Dermis blood vessel endothelial cell (primary cell): ENCODE measurements around the gene IGFBP3. TPM values are rescaled to one million over a fixed set of nuclear protein-coding genes. Genes with fewer than 3 reads are reported as not detected.

Source experiments
- DNase-seq: peaks from one replicate; pipeline ENCODE4 v3.0.0; 2010
- total RNA-seq: library from RNA; depleted of rRNA; stranded (reverse); fragments of >200 nt; gene quantifications from 2 replicates; pipeline ENCODE4 v1.2.3, GENCODE V29; 2014

The IGFBP3 gene
- total RNA-seq, 1 donor from 2014 or later = 18.0 TPM

DNA sequence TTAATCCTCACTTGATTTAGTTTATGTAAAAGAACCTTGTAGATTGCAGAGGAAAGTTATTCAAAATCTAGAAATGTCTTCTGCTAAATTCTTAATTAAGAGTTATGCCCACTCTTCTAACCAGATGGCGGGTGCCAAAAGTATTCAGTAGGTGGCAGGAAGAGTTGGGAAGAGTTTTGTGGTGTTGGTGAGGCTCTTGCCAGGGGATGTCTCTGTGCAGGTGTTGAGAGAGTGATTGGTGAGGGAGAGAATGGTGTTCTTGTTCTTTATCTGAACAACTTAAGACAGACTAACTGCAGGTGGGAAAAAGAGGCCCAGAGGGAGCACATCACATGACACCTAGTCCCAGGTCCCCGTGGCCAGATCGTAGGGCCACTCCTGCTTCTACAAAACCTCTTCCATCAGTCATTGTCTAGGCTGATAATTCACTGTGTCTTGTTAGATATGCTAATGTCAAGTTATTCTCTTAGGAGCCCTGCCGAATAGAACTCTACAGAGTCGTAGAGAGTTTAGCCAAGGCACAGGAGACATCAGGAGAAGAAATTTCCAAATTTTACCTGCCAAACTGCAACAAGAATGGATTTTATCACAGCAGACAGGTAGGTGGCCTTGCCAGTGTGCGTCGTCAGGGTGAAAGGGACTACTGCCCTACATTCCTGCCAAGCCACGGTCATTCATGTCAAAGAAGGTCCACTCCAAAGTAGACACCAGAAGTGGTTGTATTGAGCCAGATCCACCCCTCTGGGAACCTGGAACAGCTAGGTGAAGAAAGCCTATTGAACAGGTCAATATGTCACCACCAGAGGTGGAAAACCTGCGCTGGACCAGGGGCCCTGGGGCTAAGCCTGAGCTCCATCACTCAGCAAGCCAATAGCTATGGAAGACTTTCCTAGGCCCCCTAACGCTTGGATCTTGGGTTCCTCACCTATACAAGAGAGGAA, 29.3 kb downstream of the IGFBP3 start:
- DNase-seq = no peak

DNA sequence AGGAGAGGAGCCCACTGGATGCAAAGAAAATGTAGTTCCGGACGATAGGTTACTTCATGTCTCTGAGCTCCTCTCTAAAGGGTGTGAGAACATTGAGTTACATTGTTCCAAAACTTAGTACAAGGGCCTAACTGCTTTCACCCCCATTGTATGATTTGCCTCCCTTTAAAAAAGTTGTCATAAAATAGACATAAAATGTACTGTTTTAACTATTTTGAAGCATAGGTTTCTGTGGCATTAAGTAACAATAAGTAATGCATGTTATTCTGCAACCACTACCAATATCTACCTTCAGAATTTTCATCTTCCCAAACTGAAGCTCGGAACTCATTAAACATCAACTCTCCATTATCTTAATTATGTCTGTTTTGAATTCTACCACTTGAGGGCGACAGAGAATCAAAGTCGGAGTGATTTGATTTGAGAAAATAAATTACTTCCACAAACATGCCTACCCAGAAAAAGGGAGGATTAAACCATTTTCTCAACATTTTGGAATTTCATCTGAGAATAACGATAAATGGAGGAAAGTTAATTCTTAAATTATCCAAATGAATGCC, 30.1 kb downstream of the IGFBP3 start:
- peak; percentile 73 for DNase-seq

DNA sequence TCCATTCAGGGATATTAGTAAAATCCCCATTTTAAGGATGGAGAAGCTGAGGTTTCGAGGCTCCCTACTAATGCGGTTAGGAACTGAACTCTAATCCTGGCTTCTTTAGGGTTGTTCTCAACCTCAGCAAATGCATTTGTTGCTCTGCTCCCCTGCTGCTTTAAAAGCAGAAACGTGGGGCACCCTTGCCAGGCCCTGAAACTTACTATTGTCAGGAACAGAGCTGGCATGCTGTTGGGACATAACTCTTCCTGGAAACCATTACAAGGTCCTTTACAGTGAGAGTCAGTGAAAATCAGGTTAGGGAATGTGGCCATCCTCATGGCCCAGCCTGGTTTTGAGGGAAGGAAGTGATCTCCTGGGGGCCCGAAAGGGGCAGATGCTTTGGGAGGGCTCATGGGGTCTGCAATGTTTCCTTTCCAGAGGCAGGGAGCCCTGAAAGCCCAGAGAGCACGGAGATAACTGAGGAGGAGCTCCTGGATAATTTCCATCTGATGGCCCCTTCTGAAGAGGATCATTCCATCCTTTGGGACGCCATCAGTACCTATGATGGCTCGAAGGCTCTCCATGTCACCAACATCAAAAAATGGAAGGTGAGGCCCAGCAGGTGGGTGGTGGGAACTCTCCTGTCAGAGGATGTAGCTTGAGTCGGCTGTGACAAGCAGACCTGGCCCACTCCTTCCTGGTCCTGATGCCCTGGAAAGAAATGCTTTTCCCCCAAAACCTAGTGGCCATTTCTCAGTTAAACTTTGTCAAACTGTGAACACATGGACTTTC, 30.8 kb downstream of the IGFBP3 start:
- no peak for DNase-seq

DNA sequence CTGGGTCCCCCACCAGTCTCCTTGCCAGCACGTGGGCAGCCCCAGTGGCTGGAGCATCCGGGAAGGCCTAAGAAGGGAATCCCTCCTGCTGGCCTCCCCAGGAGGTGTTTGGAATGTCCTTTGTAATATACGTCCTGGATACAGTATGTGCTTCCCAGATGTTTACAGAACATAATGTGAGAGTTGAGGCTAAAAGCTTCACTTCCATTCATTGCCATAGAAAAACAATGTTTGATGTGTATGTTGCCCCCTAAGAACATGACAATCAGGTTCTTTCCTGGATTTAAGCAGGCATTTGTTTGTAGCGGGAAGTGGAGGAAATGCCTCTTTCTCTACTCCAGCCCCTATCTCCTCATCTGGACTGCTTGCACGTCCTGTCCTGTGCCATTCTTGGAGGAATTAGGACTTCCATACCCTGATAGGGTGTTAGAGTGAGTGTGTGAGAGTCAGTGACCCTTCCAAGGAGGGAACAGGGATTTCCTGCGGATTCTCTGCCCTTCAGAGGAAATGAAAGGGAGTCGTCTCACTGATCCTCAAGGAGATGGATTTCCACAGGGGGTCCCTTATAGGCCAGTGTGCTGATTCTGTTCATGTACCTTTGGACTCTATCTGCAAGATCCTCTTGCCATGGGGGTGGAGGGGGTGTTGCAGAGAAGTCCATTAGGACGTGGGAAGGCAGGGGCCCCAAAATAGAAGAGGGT, 31.6 kb downstream of the IGFBP3 start:
- peak; percentile 71 for DNase-seq

DNA sequence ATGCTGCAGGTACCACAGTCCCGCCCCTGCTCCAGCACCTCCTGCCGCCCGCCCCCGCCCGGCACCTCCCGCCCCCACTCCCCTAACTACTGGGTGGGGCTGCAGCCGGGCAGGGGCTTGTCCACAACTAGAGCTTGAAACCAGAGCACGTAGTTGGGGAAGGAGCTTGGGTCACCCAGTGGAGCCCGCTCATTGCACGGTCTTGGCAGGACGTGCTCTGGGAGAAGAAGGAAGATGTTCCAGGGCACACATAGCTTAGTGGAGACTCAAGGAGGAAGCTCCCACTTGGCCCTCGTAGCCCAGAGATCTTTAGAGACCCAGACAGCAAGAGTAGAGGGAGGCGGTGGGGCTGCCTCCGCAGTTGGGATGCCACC, 32.1 kb downstream of the IGFBP3 start:
- DNase-seq = no peak

DNA sequence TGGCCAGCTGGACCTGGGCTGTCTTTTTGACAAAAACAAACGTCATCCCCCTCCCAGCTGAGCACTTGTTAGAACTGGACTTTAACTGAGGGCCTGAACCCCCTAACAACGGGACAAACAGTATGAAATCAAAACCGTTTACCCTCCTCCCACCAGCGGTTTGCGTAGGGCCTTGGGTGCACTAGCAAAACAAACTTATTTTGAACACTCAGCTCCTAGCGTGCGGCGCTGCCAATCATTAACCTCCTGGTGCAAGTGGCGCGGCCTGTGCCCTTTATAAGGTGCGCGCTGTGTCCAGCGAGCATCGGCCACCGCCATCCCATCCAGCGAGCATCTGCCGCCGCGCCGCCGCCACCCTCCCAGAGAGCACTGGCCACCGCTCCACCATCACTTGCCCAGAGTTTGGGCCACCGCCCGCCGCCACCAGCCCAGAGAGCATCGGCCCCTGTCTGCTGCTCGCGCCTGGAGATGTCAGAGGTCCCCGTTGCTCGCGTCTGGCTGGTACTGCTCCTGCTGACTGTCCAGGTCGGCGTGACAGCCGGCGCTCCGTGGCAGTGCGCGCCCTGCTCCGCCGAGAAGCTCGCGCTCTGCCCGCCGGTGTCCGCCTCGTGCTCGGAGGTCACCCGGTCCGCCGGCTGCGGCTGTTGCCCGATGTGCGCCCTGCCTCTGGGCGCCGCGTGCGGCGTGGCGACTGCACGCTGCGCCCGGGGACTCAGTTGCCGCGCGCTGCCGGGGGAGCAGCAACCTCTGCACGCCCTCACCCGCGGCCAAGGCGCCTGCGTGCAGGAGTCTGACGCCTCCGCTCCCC, 32.7 kb downstream of the IGFBP3 start, which contains the start of gene IGFBP1:
IGFBP1 (plus strand) TSS at position 304 of the 808 bp plus-strand sequence; CDS start at position 469, 165 bp downstream.
- peak; percentile 56 for DNase-seq

DNA sequence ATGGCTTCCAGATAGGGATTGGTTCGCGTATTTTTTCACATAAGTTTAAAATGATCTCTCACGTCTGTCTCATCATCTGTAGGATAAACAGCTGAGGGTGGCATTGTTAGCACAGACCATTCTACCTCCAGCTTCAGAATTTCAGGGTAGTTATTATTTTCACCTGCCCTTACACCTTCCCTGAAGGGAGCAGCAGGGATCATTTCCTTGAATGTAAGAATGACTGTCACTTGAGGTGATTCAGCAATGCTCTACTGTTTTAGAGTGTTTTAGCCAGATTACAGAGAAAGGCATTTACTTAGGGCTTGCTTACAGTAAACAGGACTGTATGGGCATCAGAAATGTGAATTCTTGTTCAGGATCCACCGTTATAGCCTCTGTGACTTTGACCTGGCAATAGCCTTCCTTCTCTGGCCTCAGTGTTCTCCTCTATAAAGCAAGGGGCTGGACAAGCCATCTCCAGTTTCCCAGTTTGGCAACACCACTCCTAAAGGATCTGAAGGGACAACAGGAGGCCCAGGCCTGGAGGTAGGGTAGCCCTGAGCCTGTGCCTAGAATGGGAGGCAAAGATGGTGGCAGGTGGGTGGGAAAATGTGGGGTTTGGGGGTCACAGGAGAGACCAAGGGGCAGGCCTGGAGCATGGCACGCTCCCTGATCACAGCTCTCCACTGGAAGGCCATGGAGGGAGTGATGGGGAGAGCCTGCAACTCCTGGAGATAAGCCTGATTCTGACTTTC, 34.0 kb downstream of the IGFBP3 start:
- no peak for DNase-seq

DNA sequence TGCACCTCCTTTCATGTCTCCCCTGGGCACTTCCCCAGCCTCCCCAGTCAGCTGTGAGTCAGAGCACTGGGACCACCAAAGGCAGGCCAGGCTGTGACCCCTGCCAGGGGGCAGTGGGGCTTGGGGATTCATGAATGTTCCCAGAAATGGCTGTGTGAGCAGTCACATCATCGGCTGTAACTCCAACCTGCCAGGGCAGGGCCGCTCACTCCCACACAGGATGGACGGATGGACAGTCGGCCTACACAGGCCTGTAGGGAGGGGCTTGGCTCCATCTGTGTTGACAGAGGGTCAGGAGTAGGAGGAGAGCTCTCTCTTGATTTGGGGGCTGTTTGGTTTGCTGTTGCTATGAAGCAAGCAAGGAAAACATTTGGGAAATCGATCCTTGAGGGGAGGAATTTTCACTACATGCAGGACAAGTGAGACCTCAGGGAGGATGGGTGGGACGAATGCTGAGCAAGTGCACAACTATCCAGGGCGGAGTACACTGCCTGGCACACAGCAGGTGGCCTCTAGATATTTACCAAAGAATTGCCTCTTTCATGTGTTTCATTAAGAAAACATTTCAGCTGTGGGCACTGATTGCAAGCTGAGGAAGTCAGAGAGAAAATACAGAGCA, 35.7 kb downstream of the IGFBP3 start:
- DNase-seq = peak; percentile 28

DNA sequence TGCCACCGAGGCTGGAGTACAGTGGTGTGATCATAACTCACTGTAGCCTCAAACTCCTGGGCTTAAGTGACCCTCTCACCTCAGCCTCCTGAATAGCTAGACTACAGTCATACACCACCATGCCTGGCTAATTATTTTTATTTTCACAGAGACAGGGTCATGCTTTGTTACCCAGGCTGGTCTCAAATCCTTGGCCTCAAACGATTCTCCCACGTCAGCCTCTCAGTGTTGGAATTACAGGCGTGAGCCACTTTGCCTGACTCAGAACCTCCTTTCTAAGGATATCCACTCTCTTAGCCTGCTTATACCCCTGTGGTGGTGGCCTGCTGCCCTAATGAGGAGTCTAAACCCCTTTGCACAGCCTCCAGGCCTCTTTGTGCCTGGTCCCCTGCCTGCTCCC, 36.9 kb downstream of the IGFBP3 start:
- DNase-seq = no peak

DNA sequence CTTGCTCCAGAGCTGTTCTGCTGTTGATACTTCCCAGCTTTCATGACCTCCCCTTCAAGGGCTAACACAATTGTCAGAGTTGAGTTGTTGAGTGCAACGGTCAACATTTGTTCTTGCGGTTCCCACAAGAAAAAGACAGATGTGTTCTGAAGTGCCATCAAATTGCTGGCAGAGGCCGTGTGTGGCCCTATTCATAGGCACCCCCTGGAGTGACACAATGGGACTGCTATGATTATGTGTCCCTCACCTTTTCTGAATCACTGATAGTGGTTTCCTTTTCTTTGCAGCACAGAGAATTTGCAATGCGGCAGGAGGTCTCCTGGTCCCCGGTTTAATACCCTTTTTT, 38.6 kb downstream of the IGFBP3 start:
- no peak for DNase-seq

DNA sequence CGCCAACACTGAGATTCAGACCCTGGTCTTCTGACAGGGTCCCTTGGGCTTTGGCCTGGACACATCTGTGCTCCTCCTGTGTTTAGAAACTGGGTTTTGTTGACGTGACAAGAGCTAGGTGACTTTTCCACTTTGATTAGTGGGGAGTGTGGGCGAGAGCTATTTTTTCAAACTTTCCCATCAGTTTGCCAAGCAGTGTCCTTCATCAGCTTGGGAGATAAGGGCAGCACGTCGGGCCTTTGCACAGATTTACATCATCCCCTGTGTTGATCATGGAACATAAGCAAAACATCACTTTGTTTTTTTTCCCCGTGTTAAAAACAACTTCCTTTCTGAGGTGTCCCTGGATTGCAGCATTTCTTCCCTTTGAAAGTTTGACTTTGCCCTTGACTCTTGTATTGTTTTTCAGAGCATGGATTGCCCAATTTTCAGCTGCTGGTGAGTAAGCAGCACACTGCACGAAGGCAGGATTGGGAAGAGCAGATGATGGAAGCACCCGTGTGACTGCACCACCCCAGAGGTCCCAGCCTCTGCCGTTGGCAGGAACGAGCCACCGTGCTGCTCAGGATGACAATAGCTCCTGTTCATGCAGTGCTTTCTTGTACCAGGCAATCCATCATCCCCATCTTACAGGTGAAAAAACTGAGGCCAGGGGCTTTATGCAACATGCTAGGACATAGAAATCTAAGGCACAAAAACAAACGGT, 39.2 kb downstream of the IGFBP3 start:
- peak; percentile 51 for DNase-seq

DNA sequence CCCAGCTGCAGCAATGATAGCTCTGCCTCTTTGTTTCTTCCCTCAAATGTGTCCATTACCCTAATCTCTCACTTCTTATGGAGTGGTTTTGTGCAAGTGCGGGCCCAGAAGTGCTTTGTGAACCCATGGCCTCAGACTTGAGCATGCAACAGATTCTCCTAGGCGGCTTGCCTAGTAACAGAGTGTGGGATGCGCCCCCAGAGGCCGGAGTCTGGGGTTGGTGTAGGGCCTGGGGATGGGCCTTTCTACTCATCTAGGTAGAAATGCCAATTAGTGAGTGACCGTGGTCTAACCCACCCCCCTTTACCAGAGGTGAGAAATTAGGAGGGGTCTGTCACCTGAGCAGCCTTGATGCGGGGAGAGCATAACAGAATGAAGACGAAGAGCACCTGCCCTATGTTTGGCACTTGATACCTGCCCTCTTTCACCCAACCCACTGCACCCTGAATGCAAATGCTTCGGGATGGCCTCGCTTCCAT, 39.8 kb downstream of the IGFBP3 start:
- DNase-seq = no peak

DNA sequence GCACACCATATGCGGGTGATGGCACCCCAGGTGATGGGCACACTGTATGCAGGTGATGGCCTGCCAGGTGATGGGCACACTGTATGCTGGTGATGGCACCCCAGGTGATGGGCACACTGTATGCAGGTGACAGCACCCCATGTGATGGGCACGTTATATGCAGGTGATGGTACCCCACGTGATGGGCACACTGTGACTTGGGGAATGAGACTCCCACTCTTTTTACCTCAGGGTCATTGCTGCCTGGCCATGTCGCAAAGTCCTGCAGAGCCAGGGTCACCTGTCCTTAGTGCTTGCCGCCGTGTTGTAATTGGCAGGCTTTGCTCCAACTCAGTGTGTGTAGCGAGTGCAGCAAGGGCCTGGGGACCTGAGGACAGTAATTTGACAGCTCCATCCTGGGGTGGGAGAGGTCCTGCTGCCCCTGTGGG, 40.6 kb downstream of the IGFBP3 start:
- no peak for DNase-seq

DNA sequence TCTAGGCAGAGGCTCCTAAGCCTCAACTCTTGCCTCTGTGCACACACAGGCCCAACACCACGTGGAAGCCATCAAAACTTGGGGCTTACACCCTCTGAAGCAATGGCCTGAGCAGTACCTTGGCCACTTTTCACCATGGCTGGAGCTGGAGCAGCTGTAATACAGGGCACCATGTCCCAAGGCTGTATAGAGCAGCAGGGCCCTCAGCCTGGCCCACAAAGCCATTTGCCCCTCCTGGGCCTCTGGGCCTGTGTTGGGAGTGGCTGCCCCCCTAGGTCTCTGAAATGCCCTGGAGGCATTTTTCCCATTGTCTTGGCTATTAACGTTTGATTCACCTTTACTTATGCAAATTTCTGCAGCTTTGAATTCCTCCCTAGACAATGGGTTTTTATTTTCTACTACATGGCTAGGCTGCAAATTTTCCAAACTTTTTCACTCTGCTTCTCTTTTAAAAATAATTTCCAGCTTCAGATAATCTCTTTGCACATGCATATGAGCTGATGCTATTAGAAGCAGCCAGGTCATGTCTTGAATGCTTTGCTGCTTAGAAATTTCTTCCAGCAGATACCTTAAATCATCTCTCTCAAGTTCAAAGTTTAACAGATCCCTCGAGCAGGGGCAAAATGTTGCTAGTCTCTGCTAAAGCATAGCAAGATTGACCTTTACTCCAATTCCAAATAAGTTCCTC, 42.5 kb downstream of the IGFBP3 start:
- DNase-seq = no peak

DNA sequence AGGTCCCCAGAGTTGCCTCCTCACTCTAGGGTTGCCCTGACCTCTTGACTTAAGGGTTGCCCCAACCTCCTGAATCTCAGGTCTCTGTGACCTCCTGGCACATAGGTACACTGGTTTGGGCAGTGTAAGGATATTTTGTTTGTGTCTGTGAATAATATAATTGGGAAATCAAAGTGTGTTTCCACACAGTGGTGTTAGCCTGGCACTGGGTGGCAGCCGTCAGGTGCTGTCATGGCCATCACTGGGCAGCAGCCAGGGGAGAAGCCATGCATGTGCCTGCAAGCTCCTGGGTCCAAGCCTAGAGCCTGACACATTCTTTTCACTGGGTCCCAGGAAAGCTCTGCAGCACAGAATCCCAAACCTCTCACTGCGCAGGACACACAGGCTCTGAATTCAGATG, 44.6 kb downstream of the IGFBP3 start:
- no peak for DNase-seq

DNA sequence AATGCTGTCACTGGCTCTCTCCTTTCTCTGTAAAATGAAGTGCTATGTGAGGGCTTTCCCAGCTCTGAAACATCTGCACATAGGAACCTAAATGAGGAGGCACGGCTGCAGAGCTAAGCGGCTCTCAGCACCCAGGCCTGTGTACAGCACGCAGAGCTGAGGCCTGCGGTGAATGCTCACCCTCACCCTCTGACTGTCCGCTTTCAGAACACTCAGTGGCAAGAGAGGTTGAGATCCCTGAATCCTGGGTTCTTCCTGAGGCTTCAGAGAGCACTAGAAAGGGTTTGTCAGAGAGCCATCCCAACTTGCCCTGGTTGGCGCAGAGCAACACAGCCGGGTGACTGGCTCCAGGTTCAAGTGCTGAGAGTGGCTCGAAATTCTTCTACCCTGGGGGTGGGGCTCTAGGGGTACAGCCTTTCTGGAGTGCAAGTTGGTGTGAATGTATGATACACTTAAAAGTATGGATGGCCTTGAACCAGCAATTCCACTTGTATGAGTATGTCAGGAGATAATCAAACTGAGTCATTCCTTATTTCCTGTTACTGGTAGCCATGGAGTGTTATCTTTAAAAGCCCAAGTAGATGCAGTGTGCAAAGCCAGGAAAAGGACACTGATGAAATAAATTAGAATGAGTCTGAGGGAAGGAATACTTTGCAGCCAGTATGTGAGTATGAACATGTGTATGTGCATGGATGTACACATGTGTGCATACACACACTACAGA, 46.5 kb downstream of the IGFBP3 start:
- peak; percentile 84 for DNase-seq

DNA sequence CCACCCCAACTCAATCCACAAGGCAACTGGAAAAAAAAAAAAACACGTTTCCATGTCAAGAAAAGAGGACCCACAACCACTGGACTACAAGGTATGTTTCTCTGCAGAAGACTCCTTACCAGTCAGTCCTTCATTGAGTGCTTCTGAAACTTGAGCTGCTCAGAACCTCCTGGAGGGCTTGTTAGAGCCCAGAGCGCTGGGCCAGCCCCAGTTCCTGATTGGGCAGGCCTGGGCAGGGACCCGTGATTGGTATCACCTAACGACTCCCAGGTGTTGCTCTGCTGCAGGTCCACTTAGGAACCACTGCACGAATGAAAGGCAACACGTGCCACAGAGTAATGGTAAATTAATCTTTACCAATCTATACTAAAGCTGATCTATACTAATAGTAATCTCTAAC, 47.7 kb downstream of the IGFBP3 start:
- no peak for DNase-seq

DNA sequence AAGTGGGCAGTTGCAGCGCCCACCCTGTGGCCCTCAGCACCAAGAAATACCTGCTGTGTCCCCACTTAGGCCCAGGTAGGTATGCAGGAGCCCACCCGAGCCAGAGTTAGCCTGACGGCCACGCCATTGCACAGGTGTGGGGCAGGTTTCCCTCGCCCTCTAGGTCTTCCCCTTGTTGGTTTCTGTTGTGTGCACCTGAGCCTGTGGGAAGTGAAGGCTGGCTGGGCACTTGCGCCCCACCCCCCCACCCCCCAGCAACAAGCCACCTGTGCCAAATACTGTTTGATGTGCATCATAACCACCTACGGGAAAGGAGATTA, 48.1 kb downstream of the IGFBP3 start, which contains the start of gene CCDC201:
CCDC201 (minus strand) TSS at position 48 of the 320 bp plus-strand sequence. CDS start 75 bp downstream, outside the sequence.
- no peak for DNase-seq
